OCI-M2 (cell line): ENCODE data around the gene HJURP.

Experiments
- DNase-seq: peaks from one replicate; lab custom pipeline; 2025; ENCODE audit not compliant: unreplicated experiment; lab: John Stamatoyannopoulos, UW

HJURP gene

GRCh38 chr2:233848276-233848675, 6.1 kb downstream of the HJURP start:
- DNase-seq = no peak

DNA sequence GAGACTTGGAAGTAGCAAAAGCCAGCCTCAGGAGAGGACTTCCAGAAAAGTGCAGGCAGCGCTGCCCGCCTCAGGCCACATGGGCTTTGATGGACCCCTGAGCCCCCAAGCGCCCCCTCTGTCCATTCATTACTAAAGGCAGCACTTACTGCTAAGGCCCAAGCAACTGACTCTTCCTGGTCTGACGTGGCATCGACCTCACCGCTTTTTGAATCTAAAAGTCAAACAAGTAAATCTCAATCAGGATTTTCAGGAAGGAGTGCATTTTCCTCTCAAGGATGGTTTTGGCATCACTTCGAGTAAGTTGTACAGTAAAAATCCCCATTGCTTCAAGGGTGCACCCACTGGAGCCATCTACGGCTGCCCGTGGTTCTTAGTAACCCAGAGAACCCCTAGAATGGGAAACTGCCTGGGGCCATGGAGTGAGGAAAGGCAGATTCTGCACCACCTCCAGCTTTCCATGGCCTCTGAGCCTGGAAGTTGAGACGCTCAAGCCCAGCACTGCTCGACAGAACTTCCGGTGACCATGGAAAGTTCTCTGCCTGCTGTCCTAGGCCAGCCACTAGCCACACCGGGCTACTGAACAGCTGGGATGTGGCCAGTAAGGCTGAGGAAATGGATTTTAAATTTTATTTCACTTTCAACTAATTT, 7.0 kb downstream of the HJURP start:
- no peak for DNase-seq

- DNase-seq = no peak
These were observed 7.7 kb downstream of the HJURP start for GRCh38 chr2:233846387-233847247.

DNA sequence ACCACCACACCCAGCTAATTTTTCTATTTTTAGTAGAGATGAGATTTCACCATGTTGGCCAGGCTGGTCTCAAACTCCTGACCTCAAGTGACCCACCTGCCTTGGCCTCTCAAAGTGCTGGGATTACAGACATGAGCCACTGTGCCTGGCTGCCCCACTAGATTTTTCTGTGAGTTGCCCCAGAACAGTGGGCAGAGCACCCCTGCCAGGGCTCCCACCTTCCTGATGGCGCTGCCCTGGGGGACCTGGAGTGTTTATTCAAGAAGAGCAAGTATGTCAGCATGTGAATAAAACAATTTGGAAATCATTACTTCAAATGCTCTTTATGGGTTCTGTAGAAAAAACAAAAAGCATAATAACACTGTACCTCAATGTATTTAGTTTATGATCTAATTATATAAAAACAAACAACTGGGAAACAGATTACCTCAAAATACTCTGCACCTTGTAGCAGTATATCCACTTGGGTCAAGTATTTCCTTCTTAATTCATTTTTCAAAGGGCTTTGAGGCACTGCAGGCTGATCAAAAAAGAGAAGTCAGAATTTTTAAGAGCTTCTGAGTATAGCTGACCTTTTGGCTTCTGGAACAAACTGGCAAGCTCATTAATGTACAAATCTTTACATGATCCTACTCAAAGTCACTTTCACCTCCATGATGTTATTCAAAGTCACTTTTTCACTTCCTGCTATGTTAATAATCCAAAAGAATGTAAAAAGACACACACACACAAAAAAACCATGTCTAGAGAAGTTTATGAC, 8.9 kb downstream of the HJURP start:
- DNase-seq = no peak

- DNase-seq = no peak
These were observed 9.5 kb downstream of the HJURP start for GRCh38 chr2:233844836-233845235.

- DNase-seq = no peak
These were observed 10.1 kb downstream of the HJURP start for GRCh38 chr2:233844064-233844807.

- no peak for DNase-seq
These were observed 13.2 kb downstream of the HJURP start for GRCh38 chr2:233841183-233841582.

GRCh38 chr2:233840520-233840919, 13.8 kb downstream of the HJURP start:
- no peak for DNase-seq

- no peak for DNase-seq
These were observed 14.9 kb downstream of the HJURP start for GRCh38 chr2:233839447-233839820.

DNA sequence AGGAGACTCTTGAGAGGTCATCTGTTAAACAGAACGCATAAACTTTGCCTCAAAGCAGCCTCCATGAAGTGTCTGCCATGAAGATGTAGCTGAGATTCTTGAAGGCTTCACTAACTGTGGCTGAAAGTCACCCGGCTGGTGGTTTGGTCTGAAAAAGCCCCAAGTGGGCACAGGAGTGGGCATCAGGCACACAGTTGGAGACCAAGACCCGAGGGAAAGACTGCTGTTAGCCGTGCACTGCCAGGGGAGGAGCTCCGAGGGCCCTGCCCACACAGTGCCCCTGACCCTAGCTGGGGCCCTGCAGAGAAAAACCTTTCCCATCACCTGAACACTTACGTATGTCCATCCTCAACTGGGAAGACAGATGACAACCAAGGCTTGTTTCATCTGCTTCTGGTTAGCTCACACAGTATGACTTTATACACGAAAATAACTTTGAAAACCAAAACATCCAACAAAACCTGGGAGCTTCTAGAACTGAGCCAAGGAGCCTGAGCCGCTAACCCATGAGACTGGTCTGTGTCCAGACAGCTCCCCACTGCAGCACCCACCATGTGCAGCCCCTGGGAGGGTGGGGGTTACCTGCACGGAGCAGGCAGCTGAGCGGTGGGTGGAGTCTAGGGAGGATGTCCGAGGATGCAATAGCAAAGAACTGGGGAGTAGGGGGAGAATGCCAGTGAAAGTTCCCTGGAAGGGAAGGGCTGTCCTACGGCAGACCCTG, 15.4 kb downstream of the HJURP start:
- DNase-seq = no peak

DNA sequence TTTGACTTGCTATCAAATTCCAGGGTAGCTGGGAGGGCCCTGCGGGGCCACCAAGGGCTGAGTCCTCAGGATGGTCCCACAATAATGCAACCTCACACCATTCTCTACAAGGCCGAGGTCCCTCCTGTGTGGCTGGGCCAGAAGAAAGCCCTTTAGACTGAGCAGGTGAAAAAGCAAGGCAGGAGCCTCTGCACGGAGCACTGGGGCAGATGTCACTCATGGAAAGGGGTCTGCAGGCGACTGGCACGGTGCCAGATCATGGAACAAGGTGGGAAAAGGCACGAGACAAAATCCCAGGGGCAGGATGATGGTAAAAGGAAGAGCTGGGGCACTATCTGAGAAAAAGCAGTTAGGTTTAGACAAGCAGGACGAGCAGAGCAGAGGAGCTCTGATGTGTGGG, 16.1 kb downstream of the HJURP start:
- DNase-seq = no peak

DNA sequence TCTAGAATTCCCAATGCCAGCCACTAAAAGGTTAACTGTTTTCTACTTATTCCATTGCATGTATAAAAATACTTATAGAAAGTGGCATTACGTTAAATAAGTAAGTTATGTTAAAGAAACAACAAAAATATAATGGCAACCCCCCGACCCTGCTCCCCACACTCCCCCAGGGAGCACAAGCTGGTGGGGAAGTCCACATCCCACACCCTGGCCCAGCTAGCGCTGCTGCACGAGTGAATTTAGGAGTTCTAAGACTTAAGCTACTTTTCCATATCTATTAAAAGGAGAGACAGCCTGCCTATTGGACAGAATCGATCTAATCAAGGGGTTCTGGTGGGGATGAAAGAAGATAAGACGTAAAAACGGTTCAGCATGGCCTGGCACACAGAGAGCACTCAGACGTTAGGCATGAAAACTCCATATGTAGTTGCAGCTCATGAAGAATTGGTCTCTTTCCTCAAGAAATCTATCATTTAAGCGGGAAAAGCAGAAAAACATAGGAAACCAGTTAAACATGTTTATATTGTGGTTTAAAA, 16.6 kb downstream of the HJURP start:
- DNase-seq = no peak

DNA sequence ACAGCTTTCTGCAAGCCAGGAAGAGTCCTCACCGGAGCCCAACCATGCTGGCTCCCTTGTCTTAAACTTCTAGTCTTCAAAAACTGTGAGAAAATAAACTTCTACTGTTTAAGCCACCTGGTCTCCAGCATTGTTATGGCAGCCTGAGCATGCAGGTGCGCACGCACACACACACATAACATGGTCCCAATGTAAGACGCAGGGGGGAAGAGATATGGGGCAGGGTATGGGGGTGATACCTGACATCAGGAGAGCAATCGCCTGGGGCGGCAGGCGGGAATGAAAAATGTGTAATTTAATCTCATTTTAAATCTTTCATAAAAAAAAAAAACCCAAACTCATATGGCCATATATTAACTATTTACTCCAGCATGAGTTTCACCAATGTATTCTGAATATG, 18.0 kb downstream of the HJURP start:
- no peak for DNase-seq

DNA sequence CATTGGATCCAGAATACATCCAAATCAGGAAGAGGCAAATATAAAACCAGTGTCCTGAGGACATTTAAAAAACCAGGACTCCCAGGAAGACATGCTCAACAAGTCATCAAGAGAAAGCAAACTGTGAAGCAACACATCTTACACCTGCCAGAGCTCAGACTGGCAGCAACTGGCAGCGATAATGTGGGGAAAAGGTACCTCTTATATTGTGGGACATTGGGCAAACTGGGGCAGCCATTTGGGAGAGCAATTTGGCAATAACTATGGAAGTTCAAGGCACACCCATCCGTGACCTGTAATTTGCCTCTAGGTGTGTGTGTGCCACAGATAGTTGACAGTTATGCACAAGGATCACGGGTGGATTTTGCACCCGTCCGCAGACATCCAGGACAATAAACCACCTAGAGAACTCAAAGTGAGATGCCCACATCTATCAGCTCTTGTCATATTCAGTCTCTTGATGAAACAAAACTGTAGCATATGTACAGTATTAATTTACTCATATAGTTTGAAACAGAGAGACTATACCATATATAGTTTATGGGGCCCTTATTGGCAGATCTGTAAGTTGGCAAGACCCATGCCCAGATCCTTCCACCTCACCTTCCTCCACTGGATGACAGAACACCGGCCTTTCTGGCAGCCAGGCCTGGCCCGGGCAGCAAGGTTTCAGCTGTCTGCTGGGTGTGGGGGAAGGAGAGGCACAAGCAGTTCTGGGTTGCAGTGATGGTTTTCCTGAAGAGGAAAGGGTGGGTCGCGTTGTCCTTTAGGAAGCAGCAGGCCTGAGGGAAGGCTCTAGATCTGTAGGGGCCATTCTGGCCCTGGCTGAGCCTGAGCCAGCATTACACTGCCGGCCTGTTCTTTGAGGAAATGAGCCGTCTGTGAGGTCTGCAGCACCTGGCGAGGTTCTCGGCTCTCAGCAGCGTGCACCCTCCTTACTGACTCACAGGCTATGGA, 18.8 kb downstream of the HJURP start:
- no peak for DNase-seq

- no peak for DNase-seq
These were observed 21.0 kb downstream of the HJURP start for GRCh38 chr2:233833345-233833744.

- no peak for DNase-seq
These were observed 21.4 kb downstream of the HJURP start for GRCh38 chr2:233832869-233833311.

DNA sequence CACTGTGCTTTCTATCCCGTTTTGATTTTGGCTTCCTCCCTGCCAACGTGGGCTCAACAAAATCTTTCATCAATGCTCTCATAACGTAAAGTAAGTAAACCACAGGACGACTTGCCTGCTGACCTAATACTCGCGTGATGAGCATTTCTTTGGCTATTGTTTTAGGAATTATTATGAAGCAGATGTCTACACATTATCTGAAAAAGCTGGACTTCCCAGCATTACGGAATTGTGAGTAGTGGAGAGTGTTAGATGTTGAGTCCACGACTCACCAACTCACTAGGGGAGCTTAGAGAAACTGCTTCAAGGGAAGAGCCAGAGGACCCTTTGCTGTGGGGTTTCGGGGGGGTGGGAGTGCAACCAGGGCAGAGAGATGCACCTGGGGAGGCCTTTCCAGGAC, 21.9 kb downstream of the HJURP start:
- no peak for DNase-seq

GRCh38 chr2:233831861-233832260, 22.5 kb downstream of the HJURP start:
- DNase-seq = no peak
